Measurements from ENCODE around the gene EIF4EBP2.

DNA sequence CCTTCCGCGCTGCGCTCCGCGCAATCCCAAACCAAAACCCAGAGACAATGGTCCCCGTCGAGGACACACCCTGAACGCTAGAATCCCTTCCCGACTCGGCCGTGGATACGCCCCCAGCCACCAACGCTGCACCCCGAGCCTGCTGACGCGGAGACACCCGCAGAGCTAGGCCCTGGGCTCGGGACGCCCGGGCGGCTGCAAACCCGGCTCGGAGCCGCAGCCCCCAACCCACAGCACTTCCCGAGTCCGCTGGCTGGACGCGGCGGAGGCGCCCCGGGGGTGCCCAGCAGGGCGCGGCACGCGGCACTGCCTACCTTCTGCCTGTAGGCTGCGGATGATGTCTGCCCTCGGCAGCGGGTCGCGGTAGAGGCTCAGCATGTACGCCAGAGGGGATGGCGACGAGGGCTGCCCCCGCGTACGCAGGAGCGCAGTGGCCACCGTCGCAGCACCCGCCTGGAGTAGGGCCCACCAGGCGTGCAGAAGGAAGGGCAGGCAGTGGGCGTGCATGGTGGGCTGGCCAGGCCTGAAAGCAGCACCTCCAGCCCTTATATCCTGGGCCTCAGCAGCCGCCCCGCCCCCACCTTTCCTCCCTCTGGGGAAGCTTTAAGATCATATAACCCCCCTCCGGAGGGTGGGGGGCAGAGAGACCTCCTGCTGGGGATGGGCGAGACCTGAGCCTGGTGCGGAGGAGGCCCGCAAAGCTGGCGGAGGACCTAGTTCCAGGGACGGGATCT lies 37.4 kb downstream of the EIF4EBP2 start, which contains the start of gene NODAL:
- TF ChIP-seq EZH2phosphoT487 (IDR thresholded peaks at IDR 0.05; ENCODE audit: insufficient read depth, low read depth) (no peak), EZH2 (IDR thresholded peaks at IDR 0.05; ENCODE audit: insufficient read depth, poor library complexity, severe bottlenecking) (no peak)

Data from GM23248 (cell line).